ENCODE results near the gene CRYBG3.

The CRYBG3 gene

DNA sequence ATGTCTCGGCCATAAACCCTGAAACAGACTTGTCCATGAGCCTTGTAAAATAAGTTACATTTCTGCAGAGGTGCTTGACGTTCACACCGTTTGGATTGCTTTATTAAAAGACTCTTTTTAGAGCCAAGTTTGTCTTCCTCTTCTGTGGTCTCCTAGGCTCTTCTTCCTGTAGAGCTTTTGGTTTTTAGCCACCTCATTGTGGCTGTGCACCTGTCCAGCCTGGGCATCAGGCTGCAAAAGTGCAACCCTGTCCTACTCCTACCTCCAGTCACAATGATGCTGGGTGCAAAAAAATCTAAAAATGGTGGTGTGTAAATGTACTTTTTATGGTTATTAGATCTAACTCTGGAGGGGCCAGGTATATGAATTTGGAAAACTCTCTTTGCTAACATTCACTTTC is 153.2 kb downstream of the CRYBG3 start:
- no peak for DNase-seq

DNA sequence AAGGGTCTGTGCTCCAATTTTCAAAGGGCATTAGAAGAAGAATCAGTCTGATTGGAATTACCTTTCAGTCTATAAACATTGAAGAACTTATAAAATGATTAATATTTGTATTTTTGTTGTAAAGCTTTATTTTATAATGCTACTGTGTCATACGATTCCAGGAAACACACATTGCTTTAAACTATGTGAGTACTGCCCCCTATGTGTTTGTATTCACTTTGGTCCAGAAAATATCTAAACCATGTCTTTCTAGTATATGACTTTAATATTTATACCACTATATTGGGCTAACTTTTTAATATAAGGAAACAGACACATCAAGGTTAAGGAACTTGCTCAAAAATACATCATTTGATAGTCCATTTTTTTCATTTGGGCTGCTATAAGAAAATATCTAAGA is 153.7 kb downstream of the CRYBG3 start:
- DNase-seq: no peak

DNA sequence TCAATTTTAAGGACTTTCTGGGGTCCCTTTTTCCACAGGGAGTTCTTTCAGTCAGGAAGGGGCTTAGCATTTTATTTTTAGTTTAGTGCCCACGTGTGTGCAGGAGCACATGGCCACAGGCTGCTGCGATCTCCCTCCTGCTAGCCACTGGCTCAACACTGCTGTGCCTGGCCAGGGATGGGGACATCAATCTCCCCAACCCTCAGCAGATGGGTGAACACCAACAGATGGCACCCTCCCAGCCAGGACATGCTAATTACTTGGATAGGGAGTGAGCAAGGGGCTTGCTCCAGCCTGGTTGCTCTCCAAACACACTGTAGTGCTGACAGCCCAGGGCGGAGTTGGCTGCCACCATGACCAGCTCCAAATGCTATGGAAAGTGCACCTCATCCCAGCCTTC is 157.8 kb downstream of the CRYBG3 start:
- no peak for DNase-seq

DNA sequence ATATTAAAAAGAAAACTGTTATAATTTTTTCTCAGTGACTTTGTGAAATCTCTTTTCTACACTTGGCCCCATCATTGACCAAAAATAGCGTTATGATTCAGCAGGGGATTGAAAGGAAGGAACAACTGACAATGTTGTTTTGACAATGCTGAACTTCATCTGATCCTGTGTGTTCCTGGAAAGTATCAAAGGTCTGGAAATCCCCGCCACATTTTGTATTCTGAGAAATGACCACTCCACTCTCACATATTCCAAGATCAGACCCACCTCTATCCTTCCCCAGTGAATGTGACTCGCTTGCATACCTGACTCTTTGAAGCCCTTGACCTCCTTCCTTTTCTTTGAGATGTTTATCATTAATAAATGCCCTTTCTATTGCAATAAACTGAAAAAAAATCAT is 160.1 kb downstream of the CRYBG3 start:
- peak in 3 of 4 experiments; percentile 3 to 26 (median 9) for DNase-seq

DNA sequence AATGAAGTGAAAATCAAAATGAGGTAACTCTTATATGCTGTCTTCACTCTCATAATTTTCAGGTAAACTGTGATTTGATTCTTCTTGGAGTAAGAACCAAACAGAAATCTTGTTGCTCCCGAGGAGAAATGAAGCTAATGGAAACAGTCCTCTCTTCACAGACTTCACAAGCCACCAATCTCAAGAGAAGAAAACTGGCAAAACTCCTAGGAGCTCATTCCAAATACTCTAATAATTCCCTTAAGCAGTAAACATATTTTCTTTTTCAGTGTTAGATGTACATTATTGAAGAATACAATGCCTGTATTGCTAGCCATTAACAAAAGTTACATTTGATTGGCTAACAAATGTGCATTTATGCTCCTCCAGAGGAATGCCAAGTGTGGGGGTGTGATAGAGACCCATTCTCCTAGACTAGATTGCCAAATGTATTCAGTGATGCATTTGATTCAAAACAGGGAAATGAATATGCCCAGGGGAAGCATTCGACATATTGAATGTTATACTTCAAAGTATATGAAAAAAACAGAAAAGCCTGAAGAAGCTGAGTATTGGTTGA is 162.2 kb downstream of the CRYBG3 start:
- no peak for DNase-seq

DNA sequence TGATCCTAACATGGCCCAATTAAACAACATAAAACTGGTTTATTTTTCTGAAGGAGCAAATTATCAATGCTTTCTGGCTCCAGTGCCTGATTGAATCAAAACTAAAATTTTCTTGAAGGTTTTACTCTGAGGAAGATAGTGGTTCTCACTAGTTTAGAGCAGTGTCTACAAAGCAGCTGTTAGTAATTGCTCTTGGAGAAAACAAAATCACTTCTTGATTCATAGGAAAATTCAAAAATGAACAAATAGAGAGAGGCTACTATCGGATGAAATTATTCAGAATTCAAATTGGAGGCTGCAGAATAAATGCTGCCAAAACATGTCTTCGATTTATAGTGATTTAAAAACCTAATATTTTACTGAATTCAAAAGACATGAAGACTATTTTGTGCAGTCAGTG is 165.5 kb downstream of the CRYBG3 start:
- no peak for DNase-seq

DNA sequence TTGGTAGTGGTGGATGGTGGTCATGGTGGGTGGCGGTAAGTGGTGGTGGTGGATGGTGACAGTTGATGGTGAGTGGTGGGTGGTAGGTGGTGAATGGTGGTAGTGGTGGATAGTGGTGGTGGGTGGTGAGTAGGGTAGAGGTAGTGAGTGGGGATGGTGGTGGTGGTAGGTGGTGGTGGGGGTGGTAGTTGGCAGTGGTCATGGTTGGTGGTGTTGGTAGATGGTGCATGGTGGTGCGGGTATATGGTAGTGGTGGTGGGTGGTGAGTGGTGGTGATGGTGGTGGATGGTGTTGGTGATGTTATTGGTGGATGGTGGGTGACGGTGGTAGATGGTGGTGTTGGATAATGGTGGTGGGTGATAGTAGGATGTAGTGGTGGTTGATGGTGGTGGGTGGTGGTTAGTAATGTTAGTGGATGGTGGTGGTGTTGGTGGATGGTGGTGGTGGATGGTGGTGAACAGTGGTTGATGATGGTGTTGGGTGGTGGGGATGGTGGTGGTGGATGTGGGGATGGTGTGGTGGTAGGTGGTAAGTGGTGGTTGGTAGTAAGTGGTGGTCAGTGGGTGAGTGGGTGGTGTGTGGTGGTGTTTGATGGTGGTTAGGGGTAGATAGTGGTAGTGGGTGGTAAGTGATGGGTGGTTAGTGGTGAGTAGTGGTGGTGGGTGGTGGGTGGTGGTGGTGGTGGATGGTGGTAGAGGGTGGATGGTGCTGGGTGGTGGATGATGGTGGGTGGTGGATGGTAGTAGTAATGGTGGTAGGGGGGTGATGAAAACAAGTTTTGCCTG is 167.2 kb downstream of the CRYBG3 start:
- DNase-seq: no peak

DNA sequence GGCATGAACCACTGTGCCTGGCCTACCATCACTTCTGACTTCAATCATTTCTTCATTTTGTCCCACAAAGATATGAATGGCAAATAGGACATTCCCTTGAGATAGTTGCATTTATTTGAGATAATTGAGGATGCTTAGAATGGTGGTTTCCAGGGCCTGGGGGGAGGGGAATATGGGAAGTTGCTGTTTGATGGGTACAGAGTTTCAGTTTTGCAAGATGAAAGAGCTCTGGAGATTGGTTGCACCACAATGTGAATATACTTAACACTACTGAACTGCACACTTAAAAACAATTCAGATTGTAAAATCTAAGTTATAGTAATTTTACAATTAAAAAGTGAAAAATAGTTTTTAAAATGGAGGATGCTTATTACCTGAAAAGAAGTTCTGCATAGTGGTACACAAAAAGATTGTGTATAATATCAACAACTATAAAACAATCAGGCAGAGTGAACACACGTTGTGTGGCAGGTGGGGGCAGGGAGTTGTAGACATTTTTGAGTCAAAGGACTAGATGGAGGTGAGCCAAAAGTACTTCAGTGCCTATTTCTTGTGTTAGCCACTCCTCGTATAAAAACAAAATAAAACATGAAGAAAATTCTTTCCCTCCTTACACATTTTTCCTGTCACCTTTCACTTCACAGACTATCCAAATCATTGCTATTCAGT is 168.9 kb downstream of the CRYBG3 start:
- DNase-seq: peak in 2 of 4 experiments; percentile 17 to 25

DNA sequence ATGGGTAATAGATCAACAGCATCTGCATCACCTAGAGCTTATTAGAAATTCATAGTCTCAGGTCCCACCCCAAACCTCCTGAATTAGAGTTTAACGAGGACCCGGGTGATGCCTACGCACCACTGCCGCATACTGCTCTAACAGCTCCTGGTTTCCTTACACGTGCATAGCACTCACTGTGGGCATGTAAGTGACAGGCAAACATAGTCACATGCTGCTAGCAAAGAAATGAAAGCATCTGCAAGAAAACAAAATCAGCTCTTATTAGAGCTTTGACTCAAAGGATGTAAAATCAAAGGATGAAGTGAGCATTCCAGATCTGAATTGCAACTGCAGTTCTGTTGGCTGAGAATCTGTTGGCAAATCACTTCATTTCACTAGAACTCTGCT is 169.5 kb downstream of the CRYBG3 start:
- DNase-seq: no peak

DNA sequence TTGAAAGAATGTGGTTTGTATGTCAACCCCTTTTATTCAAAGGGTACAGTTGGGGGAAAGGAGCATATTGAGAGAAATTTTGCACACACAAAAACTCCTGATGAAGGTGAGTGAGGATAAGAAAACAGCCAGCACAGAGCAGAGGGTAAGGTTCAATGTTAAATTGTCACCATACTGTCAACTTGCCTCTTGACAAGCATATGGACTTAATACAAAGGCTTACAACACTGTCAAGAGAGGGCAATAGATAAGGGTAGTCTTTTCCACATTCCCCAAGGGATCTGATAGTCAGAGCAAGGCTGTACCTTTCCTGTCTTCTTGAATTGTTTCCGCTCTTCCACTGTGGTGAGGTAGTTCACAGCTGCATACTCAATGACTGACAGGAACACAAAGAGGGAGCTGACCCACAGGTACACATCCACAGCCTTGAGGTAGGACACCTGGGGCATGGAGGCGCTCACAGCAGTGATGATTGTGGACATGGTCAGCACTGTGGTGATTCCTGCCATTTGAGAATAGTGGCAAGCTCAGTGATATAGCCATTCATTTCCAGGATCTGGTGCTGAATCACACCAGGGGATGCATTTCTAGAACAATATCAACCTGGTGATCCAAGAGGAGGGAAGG is 170.8 kb downstream of the CRYBG3 start:
- no peak for DNase-seq

DNA sequence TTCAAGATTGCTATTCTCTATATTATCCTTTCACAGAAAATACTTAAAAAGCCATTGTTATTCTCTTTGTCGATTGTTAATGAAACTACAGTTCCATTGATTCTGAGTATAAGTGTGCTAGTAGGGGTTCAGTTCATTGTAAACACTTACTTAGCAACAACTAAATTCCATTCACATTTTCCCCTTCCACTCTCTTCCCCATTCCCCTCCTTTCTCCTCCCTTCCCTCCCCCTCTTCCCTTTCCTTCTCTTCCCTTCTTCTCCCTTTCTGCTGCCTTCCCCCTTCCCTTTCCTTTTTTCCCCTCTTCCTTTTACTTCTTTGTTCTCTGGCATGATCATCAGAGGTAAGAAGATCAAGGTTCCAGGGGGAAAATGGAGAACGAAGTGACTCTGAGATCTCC is 171.7 kb downstream of the CRYBG3 start:
- DNase-seq: no peak

DNA sequence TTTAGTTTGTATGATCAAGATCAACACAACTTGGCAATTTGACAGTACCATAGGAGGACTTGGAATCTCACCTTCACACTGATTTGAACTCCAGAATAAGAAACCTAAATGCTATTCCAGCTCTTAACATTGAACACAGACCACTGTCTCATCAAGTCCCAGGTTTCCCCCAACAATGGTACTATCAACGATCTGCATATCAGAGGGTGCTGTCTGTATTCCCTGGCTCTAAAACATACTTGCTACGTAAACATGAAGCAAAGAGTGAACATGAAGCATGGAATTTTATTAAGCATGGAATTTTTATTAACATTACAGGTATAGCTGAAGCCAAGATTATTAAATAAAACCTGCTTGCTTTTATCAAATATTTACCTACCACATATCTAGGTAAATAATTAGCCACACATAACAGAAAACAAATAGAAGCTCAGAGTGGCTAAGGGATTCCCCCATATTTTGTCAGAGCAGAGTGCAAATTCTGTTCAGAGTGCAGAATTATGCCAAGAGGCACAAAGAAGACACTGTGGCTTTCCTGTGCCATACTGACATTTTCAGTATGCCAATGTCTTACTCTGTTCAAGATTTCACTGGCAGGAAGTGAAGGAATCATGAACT is 172.6 kb downstream of the CRYBG3 start:
- no peak for DNase-seq
